GM23248 (cell line): ENCODE results near the gene RPL39.

Experiments
- EZH2 ChIP-seq: fragments of 200-600 bp; sonication (generic); IDR thresholded peaks from 2 replicates; pipeline ENCODE4 v1.6.1; 2018; ENCODE audit warnings: antibody characterized with exemption, mild to moderate bottlenecking; ENCODE audit not compliant: insufficient read depth, poor library complexity, severe bottlenecking
- EZH2phosphoT487 ChIP-seq: fragments of 200-600 bp; sonication (generic); IDR thresholded peaks from 2 replicates; pipeline ENCODE4 v1.6.1; 2018; ENCODE audit warnings: antibody characterized with exemption, moderate library complexity, mild to moderate bottlenecking, low read depth; ENCODE audit not compliant: insufficient read depth

DNA sequence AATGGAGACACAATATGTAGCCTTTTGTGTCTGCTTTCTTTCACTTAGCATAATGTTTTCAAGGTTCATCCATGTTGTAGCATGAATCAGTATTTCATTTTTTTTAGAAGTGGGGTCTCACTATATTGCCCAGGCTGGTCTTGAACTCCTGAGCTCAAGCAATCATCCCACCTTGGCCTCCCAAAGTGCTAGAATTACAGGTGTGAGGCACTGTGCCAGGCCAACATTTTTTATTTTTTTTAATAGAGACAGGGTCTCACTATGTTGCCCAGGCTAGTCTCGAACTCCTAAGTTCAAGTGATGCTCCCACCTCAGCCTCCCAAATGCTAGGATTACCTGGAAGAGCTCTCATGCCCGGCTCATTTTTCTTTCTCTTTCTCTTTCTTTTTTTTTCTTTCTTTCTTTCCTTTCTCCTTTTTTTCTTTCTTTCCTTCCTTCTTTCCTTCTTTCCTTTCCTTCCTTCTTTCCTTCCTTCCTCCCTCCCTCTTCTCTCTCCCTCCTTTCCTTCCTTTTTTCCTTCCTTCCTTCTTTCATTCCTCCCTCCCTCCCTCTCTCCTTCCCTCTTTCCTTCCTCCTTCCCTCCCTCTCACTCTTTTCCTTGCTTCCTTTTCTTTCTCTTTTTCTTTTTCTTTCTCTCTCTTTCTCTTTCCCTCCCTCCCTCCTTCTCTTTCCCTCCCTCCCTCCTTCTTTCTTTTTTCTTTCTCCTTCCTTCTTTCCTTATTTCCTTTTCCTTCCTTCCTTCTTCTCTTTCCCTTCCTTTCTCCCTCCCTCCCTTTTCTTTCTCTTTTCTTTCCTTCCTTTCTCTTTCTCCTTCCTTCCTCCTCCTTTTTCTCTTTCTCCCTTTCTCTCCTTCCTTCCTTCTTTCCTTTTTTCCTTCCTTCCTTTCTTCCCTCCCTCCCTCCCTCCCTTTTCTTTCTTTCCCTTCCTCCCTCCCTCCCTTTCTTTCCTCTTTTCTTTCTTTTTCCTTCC lies 10.1 kb upstream of the RPL39 start:
- no peak for TF ChIP-seq EZH2
- no peak for TF ChIP-seq EZH2phosphoT487
